OCI-LY1 (cell line): Measurements from ENCODE around the gene FAM120A.

ENCODE experiments used
- H2AFZ ChIP-seq: fragments of 200-600 bp; sonication (generic), shearing (Covaris generic); 2 replicates; pipeline ENCODE4 v1.6.0; 2014; ENCODE audit warnings: antibody characterized with exemption, mild to moderate bottlenecking, low read length
- H3F3A ChIP-seq: fragments of 200-600 bp; sonication (generic), shearing (Covaris generic); 2 replicates; pipeline ENCODE4 v1.6.0; 2014; ENCODE audit warnings: mild to moderate bottlenecking, antibody characterized with exemption, low read length, moderate library complexity; ENCODE audit not compliant: insufficient read depth
- H3K27ac ChIP-seq: fragments of 200-600 bp; sonication (generic); 2 replicates; pipeline ENCODE4 v1.5.1; 2014; ENCODE audit warnings: low read length, mixed run types, mild to moderate bottlenecking, low read depth; ENCODE audit not compliant: poor library complexity, severe bottlenecking
- H3K27me3 ChIP-seq: fragments of 200-600 bp; sonication (generic); 2 replicates; pipeline ENCODE4 v1.6.0; 2014; ENCODE audit warnings: antibody characterized with exemption, mild to moderate bottlenecking, low read length, moderate library complexity; ENCODE audit not compliant: insufficient read depth
- H3K36me3 ChIP-seq: fragments of 200-600 bp; sonication (generic); 2 replicates; pipeline ENCODE4 v1.6.1; 2014; ENCODE audit warnings: mild to moderate bottlenecking, antibody characterized with exemption, low read length, moderate library complexity, mixed read lengths; ENCODE audit not compliant: insufficient read depth
- H3K4me1 ChIP-seq: fragments of 200-600 bp; sonication (generic); 2 replicates; pipeline ENCODE4 v1.5.1; 2014; ENCODE audit warnings: mild to moderate bottlenecking, low read length, moderate library complexity; ENCODE audit not compliant: insufficient read depth, severe bottlenecking
- H3K4me2 ChIP-seq: fragments of 200-600 bp; sonication (generic), shearing (Covaris generic); 2 replicates; pipeline ENCODE4 v1.6.1; 2014; ENCODE audit warnings: low read length
- H3K4me3 ChIP-seq: fragments of 200-600 bp; sonication (generic); 2 replicates; pipeline ENCODE4 v1.5.1; 2014; ENCODE audit warnings: low read length, low read depth, mild to moderate bottlenecking, mixed read lengths; ENCODE audit not compliant: poor library complexity, severe bottlenecking
- H3K79me2 ChIP-seq: fragments of 200-600 bp; shearing (Covaris generic); 2 replicates; pipeline ENCODE4 v1.6.1; 2016; ENCODE audit warnings: mixed run types, low read length, mixed read lengths; ENCODE audit not compliant: insufficient read depth
- H3K9ac ChIP-seq: fragments of 200-600 bp; sonication (generic), shearing (Covaris generic); 2 replicates; pipeline ENCODE4 v1.6.1; 2014; ENCODE audit warnings: mild to moderate bottlenecking, low read length, mixed read lengths
- H3K9me2 ChIP-seq: fragments of 200-600 bp; sonication (generic), shearing (Covaris generic); 2 replicates; pipeline ENCODE4 v1.6.1; 2014; ENCODE audit warnings: low read depth, mild to moderate bottlenecking, low read length, mixed read lengths
- H3K9me3 ChIP-seq: fragments of 200-600 bp; shearing (Covaris generic); 2 replicates; pipeline ENCODE4 v1.6.1; 2014; ENCODE audit warnings: low read length, mixed read lengths
- H4K20me1 ChIP-seq: fragments of 200-600 bp; sonication (generic), shearing (Covaris generic); 2 replicates; pipeline ENCODE4 v1.6.0; 2016; ENCODE audit warnings: mild to moderate bottlenecking, low read length; ENCODE audit not compliant: insufficient read depth
- CTCF ChIP-seq: fragments of 200-600 bp; sonication (generic), shearing (Covaris generic); IDR thresholded peaks from 2 replicates; pipeline ENCODE4 v1.5.1; 2017; ENCODE audit warnings: mild to moderate bottlenecking, antibody characterized with exemption, low read length, moderate library complexity, mixed read lengths
- EZH2 ChIP-seq: fragments of 200-600 bp; sonication (generic), shearing (Covaris generic); IDR thresholded peaks from 2 replicates; pipeline ENCODE4 v1.8.0; 2017; ENCODE audit warnings: borderline replicate concordance, mixed run types, mild to moderate bottlenecking, antibody characterized with exemption, low read length, moderate library complexity, mixed read lengths

Gene FAM120A

GRCh38 chr9:93541005-93541404 lies 89.5 kb downstream of the FAM120A start:
- H3K4me2 ChIP-seq: no peak overlapping the region
- H3K9me3 ChIP-seq: no peaks in the 10 kb centered on the region
- no peak overlapping the region for H3K27ac ChIP-seq
- peaks cover 8% of the 10 kb centered on the region for H3K4me1 ChIP-seq
- H4K20me1 ChIP-seq: no peaks in the 10 kb centered on the region
- TF ChIP-seq EZH2 (no peak), CTCF (no peak)
- peaks cover 84% of the 10 kb centered on the region for H3K36me3 ChIP-seq
- H3K27me3 ChIP-seq: no peaks in the 10 kb centered on the region
- H3F3A ChIP-seq: no peaks in the 10 kb centered on the region
- no peaks in the 10 kb centered on the region; the same call in none of the 2 replicates for H3K79me2 ChIP-seq
- H3K9ac ChIP-seq: no peak overlapping the region
- H3K4me3 ChIP-seq: no peak overlapping the region
- H2AFZ ChIP-seq: no peak overlapping the region
- H3K9me2 ChIP-seq: no peaks in the 10 kb centered on the region

- H4K20me1 ChIP-seq: no peaks in the 10 kb centered on the region
- no peaks in the 10 kb centered on the region for H3F3A ChIP-seq
- no peak for TF ChIP-seq EZH2
- no peak for TF ChIP-seq CTCF
- peaks cover under 1% of the 10 kb centered on the region for H3K4me1 ChIP-seq
- no peaks in the 10 kb centered on the region for H3K9me3 ChIP-seq
- no peak overlapping the region for H3K9ac ChIP-seq
- no peak overlapping the region for H3K27ac ChIP-seq
- H3K79me2 ChIP-seq: no peaks in the 10 kb centered on the region; the same call in none of the 2 replicates
- no peaks in the 10 kb centered on the region for H3K27me3 ChIP-seq
- H3K36me3 ChIP-seq: peaks cover 84% of the 10 kb centered on the region
- no peaks in the 10 kb centered on the region for H3K9me2 ChIP-seq
- H2AFZ ChIP-seq: no peak overlapping the region
- no peak overlapping the region for H3K4me3 ChIP-seq
- no peak overlapping the region for H3K4me2 ChIP-seq
Observed at GRCh38 chr9:93541581-93542349, 90.3 kb downstream of the FAM120A start.

GRCh38 chr9:93543117-93543516 lies 91.6 kb downstream of the FAM120A start:
- Histone ChIP-seq H3K9me2 (no peaks in the 10 kb centered on the region), H3K27me3 (no peaks in the 10 kb centered on the region), H3K27ac (no peak overlapping the region), H3K9ac (no peak overlapping the region), H3K9me3 (no peaks in the 10 kb centered on the region), H3F3A (no peaks in the 10 kb centered on the region), H2AFZ (no peak overlapping the region), H3K79me2 (no peaks in the 10 kb centered on the region; the same call in none of the 2 replicates), H3K36me3 (peaks cover 82% of the 10 kb centered on the region), H3K4me2 (no peak overlapping the region), H4K20me1 (no peaks in the 10 kb centered on the region), H3K4me1 (no peaks in the 10 kb centered on the region), H3K4me3 (no peak overlapping the region)
- no peak for TF ChIP-seq CTCF
- no peak for TF ChIP-seq EZH2
